Small intestine (tissue), 7 donors: ENCODE results near the gene TRPM1. TPM values are rescaled to one million over a fixed set of nuclear protein-coding genes. Genes with fewer than 3 reads are reported as not detected.

ENCODE experiments used
- DNase-seq, 2 donors: peaks; one replicate each; pipeline versions ENCODE4 v3.0.0 to v3.0.0-alpha.2; 2013
- FAIRE-seq: peaks from 2 replicates; lab custom pipeline; 2012; peaks lifted over from hg19 to GRCh38; lab: Jason Lieb, UNC
- H3K27ac ChIP-seq, 3 donors: one replicate each; pipeline ENCODE4 v1.5.1; 2013; ENCODE audit warnings: low read length in 2 of 3, mild to moderate bottlenecking in 2 of 3, control low read depth in 1 of 3, inconsistent platforms in 1 of 3, low read depth in 1 of 3, moderate library complexity in 1 of 3
- H3K27me3 ChIP-seq, 3 donors: one replicate each; pipeline ENCODE4 v1.6.1; 2013; ENCODE audit warnings: low read length in 3 of 3, inconsistent platforms in 1 of 3; ENCODE audit not compliant: control insufficient read depth in 3 of 3, insufficient read depth in 3 of 3
- H3K36me3 ChIP-seq, 3 donors: one replicate each; pipeline ENCODE4 v1.6.1; 2013; ENCODE audit warnings: low read length in 3 of 3, inconsistent platforms in 1 of 3, low read depth in 1 of 3, mild to moderate bottlenecking in 1 of 3, moderate library complexity in 1 of 3; ENCODE audit not compliant: control insufficient read depth in 3 of 3, insufficient read depth in 2 of 3
- H3K4me1 ChIP-seq, 3 donors: one replicate each; pipeline ENCODE4 v1.6.1; 2013; ENCODE audit warnings: low read length in 2 of 3, inconsistent platforms in 1 of 3, low read depth in 1 of 3, mild to moderate bottlenecking in 1 of 3, moderate library complexity in 1 of 3; ENCODE audit not compliant: control insufficient read depth in 3 of 3, insufficient read depth in 2 of 3
- H3K4me3 ChIP-seq, 3 donors: one replicate each; pipeline ENCODE4 v1.5.1; 2013; ENCODE audit warnings: low read length in 3 of 3, control low read depth in 1 of 3, inconsistent platforms in 1 of 3, low read depth in 1 of 3, mild to moderate bottlenecking in 1 of 3, moderate library complexity in 1 of 3
- H3K9me3 ChIP-seq, 2 donors: one replicate each; pipeline ENCODE4 v1.6.1; 2013; ENCODE audit warnings: low read depth in 1 of 2, low read length in 1 of 2; ENCODE audit not compliant: control insufficient read depth in 2 of 2, insufficient read depth in 1 of 2
- WGBS, 3 donors: extraction: QIAGEN DNeasy Blood & Tissue Kit; methylation state at CpG; one replicate each; pipeline ENCODE4 v1.1.7; 2013; 5-methylcytosine and 5-hydroxymethylcytosine counted together
- polyA plus RNA-seq, 4 donors: library from polyadenylated mRNA; stranded (reverse) in 3 of 4; unstranded in 1 of 4; fragments of 200-250 nt in 3 of 4; fragments of 120-200 nt in 1 of 4; gene quantifications; one replicate each; pipeline versions ENCODE4 v1.2.1 to v1.2.3, GENCODE V29; 2013
- donor health status: healthy with polysubstance abuse.
- donor health status: control.
- donor health status: control.
- donor health status: Bipolar disorder and iron deficiency.
- donor health status: healthy.

The TRPM1 gene
- polyA plus RNA-seq, 4 donors: under 0.01 TPM; not detected in 3

- Histone ChIP-seq H3K9me3 (no peaks in the 10 kb centered on the region), H3K27me3 (no peaks in the 10 kb centered on the region), H3K36me3 (peaks cover 0 to 8% (median 5%) of the 10 kb centered on the region in 3 donors), H3K4me1 (peaks cover 4 to 10% (median 8%) of the 10 kb centered on the region in 3 donors), H3K4me3 (peak overlapping the region; percentile 71 to 99 (median 98)), H3K27ac (peak overlapping the region; percentile 99 to 100 (median 99))
- peak; percentile 55 to 79 for DNase-seq
- FAIRE-seq: no peak
- WGBS, 3 donors: 1 to 3% (median 2%) methylated on average over 24 of the region's 24 CpGs
These were observed 110.9 kb downstream of the TRPM1 start for GRCh38 chr15:30990446-30991254.

- WGBS, 3 donors: 12 to 38% (median 25%) methylated on average over 2 of the region's 2 CpGs
- no peak for FAIRE-seq
- Histone ChIP-seq H3K27ac (peak overlapping the region; percentile 53 to 100 (median 67)), H3K4me3 (peak overlapping the region in 2 of 3 donors; percentile 71 to 99), H3K27me3 (no peaks in the 10 kb centered on the region), H3K4me1 (peaks cover 9 to 10% (median 10%) of the 10 kb centered on the region in 3 donors), H3K9me3 (no peaks in the 10 kb centered on the region), H3K36me3 (peaks cover 0 to 12% (median 6%) of the 10 kb centered on the region in 3 donors)
- DNase-seq: no peak
These were observed 111.5 kb downstream of the TRPM1 start for GRCh38 chr15:30990036-30990435.

- Histone ChIP-seq H3K27ac (peak overlapping the region in 2 of 3 donors; percentile 30 to 34), H3K9me3 (no peaks in the 10 kb centered on the region), H3K4me1 (peaks cover 10 to 17% (median 12%) of the 10 kb centered on the region in 3 donors), H3K27me3 (no peaks in the 10 kb centered on the region), H3K4me3 (no peak overlapping the region), H3K36me3 (peaks cover 0 to 18% (median 14%) of the 10 kb centered on the region in 3 donors)
- DNase-seq: peak in 1 of 2 donors; percentile 31
- WGBS, 3 donors: 30 to 38% (median 36%) methylated on average over 3 of the region's 3 CpGs
- no peak for FAIRE-seq
These were observed 116.4 kb downstream of the TRPM1 start for GRCh38 chr15:30985081-30985531.

DNA sequence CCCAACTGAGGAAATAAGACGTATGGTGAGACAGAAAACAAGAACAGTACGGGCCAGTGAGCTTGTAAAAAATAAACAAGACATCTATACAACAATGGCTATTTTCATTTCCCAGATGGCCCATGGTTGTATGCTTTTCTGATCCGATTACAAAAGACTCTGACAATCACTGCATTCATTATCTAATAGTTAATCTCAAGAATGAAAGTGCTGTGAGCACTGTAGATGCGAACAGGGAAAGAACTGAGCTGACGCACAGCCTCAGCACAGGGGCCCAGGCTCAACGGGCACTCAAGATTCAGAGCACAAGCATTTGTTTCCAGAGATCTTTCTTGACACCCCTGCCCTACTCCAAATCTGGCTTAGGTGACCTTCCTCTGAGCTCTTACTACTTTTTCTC lies 117.0 kb downstream of the TRPM1 start:
- Histone ChIP-seq H3K9me3 (no peaks in the 10 kb centered on the region), H3K27me3 (no peaks in the 10 kb centered on the region), H3K4me1 (peaks cover 6 to 17% (median 12%) of the 10 kb centered on the region in 3 donors), H3K27ac (peak overlapping the region in 1 of 3 donors; percentile 34), H3K36me3 (peaks cover 0 to 18% (median 16%) of the 10 kb centered on the region in 3 donors), H3K4me3 (no peak overlapping the region)
- FAIRE-seq (no peak), DNase-seq (peak in 1 of 2 donors; percentile 15)
- WGBS, 3 donors: 22 to 39% (median 32%) methylated on average over 6 of the region's 6 CpGs

GRCh38 chr15:30984118-30984517 lies 117.4 kb downstream of the TRPM1 start:
- Histone ChIP-seq H3K4me1 (peaks cover 6 to 20% (median 12%) of the 10 kb centered on the region in 3 donors), H3K9me3 (no peaks in the 10 kb centered on the region), H3K36me3 (peaks cover 0 to 21% (median 16%) of the 10 kb centered on the region in 3 donors), H3K4me3 (no peak overlapping the region), H3K27me3 (no peaks in the 10 kb centered on the region), H3K27ac (no peak overlapping the region)
- 59 to 78% (median 68%) methylated on average over 3 of the region's 3 CpGs for WGBS, 3 donors
- no peak for DNase-seq
- FAIRE-seq: no peak

GRCh38 chr15:30979457-30979856 lies 122.1 kb downstream of the TRPM1 start:
- peaks cover 0 to 13% (median 2%) of the 10 kb centered on the region in 3 donors for H3K4me1 ChIP-seq
- WGBS, 3 donors: 90 to 96% (median 94%) methylated on average over 5 of the region's 5 CpGs
- FAIRE-seq: no peak

GRCh38 chr15:30978328-30978727 lies 123.2 kb downstream of the TRPM1 start:
- Histone ChIP-seq H3K4me3 (no peak overlapping the region), H3K9me3 (no peaks in the 10 kb centered on the region), H3K4me1 (peaks cover 0 to 11% (median 0%) of the 10 kb centered on the region in 3 donors), H3K27me3 (no peaks in the 10 kb centered on the region), H3K36me3 (peaks cover 2 to 15% (median 12%) of the 10 kb centered on the region in 3 donors), H3K27ac (no peak overlapping the region)
- DNase-seq (no peak), FAIRE-seq (no peak)

More at GRCh38 chr15:30979457-30979856, 122.1 kb downstream of the TRPM1 start:
- H3K27me3 ChIP-seq: no peaks in the 10 kb centered on the region
- H3K36me3 ChIP-seq: peaks cover 0 to 12% (median 10%) of the 10 kb centered on the region in 3 donors
- H3K9me3 ChIP-seq: no peaks in the 10 kb centered on the region
- DNase-seq: no peak
- H3K4me3 ChIP-seq: no peak overlapping the region
- no peak overlapping the region for H3K27ac ChIP-seq

GRCh38 chr15:30974112-30974511 lies 127.4 kb downstream of the TRPM1 start:
- WGBS, 3 donors: 85 to 90% (median 88%) methylated on average over 5 of the region's 5 CpGs
- peaks cover 6 to 14% (median 7%) of the 10 kb centered on the region in 3 donors for H3K36me3 ChIP-seq
- DNase-seq: no peak
- no peaks in the 10 kb centered on the region for H3K9me3 ChIP-seq
- no peak overlapping the region for H3K27ac ChIP-seq
- no peaks in the 10 kb centered on the region for H3K27me3 ChIP-seq
- no peak overlapping the region for H3K4me3 ChIP-seq
- peaks cover 0 to 3% (median 0%) of the 10 kb centered on the region in 3 donors for H3K4me1 ChIP-seq
- FAIRE-seq: no peak
